HG02571 (cell line): ENCODE measurements around the gene ENAH.
"Not testable (repeated sequence)": the region's sequence is repeated elsewhere in the genome, so short reads cannot be mapped to it uniquely, and the experiment has no call there.

Source experiments
- ATAC-seq: cut with Tn5 transposase; IDR thresholded peaks from one replicate; pipeline ENCODE4 v1.9.1; 2021; ENCODE audit warnings: mild to moderate bottlenecking, moderate library complexity; ENCODE audit not compliant: unreplicated experiment

Gene ENAH

DNA sequence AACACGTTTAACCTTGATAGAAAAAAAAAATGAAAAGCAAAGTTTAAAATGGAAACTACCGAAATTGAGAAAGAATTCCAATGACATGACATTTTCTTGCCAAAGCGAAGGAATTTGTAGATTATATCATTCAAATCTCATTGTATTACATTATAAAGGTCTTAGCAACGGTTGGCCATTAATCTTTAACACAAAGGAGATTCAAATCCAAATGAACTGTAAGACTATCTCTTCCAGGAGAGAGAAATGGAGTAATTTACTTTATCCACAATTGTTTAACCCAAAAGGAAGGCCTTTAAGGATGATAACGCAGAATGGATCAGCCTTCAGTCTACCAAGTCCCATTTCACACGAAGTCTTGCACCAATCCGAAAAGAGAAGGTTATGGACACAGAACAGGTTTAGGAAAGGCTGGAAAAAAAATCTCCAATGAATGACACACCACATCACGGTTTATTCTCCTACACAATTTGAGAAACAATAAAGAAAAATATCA is 1.5 kb downstream of the ENAH start:
- ATAC-seq: no peak

DNA sequence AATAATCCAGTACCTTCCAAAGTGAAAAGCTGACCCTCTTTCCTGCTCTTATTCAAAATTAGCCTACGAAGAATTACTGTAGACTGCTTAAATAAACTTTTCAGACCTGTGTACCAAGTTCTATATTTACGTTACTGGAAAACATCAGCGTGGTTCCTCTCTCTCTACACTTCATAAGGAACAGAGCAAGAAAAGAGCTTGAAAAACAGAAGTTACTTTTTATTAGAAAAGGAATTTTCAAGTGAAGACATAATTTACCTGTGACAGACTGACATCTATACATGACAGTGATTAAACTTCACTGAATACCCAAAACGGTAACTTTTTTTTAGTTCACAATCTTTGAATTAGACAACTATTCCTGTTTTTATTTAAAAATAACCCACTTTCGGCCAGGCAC is 2.7 kb downstream of the ENAH start:
- no peak for ATAC-seq

DNA sequence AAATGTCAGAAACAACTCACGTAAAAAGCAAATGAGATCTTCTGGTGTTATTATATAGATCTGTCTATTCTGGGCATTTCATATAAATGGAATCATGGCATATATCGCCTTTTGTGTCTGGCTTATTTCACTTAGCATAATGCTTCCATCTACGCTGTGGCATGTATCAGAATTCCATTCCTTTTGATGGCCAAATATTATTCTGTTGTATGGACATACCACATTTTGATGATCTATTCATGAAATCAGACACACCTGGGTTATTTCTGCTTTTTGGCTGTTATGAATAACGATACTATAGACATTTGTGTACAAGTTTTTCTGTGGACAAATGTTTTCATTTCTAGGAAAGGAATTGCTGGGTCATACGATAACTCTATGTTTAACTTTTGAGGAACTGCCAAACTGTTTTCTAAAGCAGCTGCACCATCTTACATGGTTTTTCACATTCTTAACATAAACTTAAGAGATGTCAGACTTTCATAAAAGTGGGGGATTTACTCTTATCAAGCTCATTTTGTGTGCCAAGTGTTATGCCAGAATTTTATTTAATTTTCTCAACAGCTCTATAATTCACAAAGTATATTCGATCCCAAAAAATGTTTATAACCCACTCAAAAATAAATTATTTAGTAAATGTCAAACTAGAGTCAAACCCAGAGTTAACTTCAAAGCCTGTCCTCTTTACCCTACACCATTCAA is 7.6 kb downstream of the ENAH start:
- no peak for ATAC-seq

DNA sequence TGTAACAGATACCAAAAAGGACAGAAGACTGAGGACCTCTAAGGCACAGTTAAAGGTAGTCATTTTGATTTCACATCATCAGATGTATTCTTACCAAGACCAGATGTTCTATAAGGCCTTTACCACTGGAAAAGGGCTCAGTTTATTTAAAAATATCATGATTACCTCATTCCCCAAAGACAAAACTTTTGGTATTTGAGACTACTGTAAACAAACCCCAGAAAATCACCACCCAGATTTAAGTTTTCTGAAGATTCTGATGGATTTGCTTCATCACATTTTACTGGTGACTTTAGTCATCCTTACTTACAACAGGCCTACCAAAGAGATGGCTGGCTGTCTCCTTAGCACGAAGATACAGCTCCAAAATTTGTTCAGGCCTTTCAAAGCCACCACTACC is 8.3 kb downstream of the ENAH start:
- ATAC-seq: no peak

DNA sequence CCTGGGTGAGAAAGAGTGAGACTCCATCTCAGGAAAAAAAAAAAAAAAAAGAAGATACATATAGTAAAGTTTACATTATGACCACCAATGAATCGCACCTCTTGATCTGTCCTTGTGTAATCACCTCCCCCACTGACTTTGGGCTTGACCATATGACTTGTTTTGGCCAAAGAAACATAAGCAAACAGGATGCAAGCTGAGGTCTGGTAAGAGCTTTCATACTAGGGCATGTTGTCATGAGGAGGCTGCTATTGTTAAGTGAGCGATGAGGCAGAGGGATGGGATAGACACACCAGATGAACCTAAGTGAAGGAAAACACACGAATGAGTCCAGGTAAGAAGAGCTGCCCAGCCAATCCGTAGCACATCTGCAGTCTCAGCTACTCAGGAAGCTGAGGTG is 10.7 kb downstream of the ENAH start:
- no peak for ATAC-seq

DNA sequence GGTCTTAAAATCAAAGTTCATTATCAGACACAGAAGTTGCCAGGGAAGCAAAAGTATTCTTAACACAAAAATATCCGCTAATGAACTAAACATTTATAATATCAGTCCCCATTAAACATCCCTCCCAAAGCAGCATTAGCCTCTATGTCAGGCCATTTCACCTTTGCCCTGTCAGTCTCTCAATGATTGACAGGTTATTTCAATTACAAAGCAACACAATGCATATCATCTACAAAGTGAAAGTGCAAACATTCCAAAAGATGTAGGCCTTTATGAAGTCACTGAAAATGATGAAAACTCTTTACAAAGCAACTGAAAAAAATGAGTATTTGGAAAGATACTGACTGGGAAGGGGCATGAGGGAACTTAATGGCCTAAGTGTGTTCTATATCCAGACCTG is 14.1 kb downstream of the ENAH start:
- no peak for ATAC-seq

DNA sequence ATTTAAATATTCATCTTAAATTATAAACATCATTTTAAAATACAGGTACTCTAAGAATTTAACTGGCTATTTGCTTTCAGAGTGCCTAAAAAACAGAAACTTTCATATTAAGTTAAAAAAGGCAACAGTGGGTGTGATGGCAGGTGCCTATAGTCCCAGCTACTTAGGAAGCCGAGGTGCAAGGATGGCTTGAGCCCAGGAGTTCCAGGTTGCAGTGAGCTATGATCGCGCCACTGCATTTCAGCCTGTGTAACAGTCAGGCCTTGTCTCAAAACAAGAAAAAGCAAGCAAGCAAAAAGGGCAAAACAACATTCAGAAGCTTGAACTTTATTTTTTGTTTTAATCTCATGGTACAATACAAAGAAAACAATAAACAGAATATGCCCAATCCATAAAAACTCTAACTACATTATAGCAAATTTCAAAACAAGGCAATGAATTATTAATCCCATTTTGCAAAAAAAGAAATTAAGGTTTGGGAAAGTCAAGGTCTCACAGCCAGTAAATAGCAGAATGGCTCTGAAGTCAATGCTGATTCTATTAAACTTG is 15.2 kb downstream of the ENAH start:
- ATAC-seq: no peak

DNA sequence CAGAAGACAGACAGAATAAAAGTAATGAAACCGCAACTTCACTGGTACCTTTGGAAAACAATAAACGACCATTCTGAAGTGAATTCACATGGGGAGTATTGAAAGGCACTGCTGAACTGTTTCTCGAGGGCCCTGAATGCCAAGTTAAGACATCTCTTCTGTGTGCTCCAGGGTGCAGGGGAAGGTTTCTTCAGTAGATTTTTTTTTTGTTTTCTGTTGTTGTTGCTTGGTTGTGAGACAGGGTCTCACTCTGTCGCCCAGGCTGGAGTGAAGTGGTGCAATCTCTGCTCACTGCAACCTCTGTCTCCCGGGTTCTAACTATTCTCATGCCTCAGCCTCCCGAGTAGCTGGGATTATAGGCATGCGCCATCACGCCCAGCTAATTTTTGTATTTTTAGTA is 15.9 kb downstream of the ENAH start:
- not testable (repeated sequence) for ATAC-seq

DNA sequence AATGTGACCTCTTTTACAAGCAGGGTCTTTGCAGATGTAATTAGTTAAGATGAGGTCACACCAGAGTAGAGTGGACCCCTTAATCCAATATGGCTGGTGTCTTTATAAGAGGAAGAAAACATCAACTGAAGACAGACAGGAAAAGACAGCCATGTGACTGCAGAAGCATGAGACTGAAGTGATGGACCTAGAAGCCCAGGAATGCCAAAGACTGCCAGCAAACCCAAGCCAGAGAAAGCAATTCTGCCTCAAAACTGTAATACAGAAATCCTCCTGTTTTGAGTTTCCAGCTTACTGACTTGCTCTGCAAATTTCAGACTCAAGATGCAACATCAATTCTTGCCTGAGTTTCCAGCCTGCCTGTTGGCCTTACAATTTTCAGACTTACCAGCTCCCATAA is 17.3 kb downstream of the ENAH start:
- ATAC-seq: no peak

DNA sequence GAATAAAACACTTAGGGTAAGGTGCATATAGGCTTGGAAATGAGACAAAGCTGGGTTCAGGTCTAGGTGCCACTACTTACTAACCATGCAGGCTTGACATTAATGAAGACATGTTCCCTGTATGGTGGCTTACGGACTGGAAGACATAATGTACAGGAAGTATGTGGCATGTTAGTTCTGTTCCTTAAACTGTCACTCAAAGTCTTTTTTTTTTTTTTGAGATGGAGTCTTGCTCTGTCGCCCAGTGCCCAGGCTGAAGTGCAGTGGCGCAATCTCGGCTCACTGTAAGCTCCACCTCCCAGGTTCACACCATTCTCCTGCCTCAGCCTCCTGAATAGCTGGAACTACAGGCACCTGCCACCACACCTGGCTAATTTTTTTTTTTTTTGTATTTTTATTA is 20.1 kb downstream of the ENAH start:
- not testable (repeated sequence) for ATAC-seq

DNA sequence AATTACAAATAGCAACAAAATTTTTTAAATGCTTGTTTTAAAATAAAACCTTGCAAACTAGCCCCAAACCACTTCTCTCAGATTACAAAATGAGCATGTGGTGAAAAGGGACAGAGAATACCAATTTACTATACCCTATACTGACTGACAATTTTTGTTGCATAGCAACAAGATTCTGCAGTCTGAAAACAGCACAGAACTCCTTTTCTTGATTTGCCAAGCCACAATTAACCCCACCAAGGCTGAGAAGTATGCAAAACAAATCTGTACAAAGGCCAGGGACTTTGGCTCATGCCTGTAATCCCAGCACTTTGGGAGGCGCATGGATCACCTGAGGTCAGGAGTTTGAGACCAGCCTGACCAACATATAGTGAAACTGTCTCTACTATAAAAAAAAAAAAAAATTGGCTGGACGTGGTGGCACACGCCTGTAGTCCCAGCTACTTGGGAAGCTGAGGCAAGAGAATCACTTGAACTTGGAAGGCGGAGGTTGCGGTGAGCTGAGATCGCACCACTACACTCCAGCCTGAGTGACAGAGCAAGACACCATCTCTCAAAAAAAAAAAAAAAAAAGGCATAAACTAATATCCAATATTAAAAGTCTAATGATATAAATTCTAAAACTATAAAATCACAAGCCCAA is 21.8 kb downstream of the ENAH start:
- no peak for ATAC-seq

DNA sequence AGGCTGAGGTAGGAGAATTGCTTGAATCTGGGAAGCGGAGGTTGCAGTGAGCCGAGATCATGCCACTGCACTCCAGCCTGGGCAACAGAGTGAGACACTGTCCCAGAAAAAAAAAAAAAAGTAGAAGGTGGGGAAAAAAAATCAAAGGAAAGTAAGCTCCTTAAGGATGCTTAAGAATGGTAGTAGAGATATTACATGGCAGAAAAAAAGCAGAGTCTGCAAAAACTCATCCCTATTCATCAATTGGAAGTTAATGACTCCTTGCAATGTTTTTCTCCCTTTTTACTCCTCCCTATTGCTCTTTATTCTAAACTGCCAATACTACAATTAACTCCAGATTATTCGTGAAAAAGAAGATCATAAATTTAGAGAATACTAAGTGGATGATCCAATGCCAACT is 23.4 kb downstream of the ENAH start:
- no peak for ATAC-seq

DNA sequence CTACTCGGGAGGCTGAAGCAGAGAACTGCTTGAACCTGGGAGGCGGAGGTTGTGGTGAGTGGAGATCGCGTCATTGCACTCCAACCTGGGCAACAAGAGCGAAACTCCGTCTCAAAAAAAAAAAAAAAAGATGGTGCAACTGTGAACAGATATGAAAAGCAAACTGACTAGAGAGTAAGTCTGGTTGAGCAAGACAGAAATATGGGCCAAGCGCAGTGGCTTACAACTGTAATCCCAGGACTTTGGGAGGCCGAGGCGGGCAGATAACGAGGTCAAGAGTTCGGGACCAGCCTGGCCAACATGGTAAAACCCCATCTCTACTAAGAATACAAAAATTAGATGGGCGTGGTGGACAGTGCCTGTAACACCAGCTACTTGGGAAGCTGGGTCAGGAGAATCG is 24.1 kb downstream of the ENAH start:
- ATAC-seq: not testable (repeated sequence)

DNA sequence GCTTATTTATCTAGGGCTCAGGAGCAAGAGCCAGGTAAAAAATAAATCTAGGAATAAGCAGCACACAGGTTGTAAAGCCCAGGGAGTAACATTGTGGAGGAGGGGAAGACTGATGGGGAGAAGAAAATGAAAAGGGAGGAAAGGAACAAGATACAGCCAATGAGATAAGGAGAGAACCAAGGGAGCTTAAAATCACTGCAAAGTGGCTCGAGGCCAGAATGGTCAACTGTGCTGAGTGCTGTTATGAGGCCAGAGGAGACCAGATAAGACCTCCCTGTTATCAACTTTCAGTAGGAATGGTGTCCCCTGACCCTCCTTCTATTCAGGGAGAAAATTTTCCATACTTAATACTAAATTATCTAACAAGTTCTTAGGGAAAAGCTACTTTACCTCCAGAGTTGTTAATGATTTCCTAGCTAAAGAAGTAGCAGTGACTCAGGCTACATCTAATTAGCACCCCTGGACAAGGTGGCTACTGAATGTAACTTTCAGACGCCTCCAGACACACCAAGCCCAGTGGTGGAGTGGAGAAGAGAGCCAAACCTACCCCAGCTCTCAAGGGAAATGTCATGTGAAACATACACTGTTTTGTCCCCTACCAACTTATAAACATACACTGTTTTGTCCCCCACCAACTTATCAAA is 25.5 kb downstream of the ENAH start:
- ATAC-seq: no peak

DNA sequence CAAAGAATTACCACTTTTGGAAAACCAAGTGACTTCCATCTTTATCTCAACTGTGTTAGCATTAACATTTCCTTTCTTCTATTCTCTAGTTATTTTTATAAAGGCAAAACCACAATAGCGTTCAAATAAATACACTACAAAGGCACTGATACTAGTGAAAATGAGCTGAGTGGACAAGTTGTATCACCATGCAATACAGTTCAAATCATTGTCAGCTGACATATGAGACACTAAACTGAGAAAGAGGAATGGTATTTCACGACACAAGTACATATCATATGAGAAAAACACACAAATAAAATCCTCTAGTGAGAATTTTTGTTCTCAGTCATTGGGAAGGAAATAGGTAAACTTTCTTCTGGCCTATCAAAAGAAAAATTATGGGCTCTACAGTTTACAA is 26.2 kb downstream of the ENAH start:
- no peak for ATAC-seq

DNA sequence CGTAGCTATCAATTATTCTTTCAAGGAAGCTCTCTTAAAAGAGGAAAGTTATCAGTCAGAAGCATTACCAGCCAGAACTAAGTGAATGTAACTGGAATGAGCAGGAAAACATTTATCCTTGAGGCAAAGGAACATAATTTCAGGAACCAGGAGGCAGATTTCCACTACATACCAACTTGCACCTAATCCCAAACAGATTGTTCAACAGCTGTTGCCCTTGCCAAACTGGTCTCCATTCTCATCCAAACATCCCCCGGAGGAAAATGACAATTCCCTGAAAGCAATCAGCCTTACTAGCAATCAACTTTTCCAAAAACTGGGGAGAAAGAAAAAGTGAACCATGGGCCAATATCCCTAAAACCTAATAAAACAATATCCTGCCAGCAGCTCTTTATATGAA is 35.0 kb downstream of the ENAH start:
- ATAC-seq: no peak

DNA sequence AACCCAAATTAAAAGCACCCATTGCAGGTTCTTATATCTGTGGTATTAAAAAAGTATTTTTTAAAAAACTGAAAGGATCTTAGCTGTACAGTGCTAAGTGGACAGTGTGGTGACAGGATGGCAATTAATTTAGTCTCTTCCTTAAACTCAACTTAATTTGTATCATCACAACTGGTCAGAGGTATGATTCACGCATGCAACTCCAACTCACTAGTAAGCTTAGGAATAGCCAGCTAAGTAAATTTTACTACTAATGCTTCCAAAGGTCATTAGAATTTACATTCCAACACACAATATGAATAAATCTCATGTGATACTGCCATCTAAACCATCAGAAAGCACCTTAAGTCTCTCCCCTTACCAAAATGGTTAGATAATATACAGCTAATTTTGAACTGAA is 35.4 kb downstream of the ENAH start:
- ATAC-seq: no peak

DNA sequence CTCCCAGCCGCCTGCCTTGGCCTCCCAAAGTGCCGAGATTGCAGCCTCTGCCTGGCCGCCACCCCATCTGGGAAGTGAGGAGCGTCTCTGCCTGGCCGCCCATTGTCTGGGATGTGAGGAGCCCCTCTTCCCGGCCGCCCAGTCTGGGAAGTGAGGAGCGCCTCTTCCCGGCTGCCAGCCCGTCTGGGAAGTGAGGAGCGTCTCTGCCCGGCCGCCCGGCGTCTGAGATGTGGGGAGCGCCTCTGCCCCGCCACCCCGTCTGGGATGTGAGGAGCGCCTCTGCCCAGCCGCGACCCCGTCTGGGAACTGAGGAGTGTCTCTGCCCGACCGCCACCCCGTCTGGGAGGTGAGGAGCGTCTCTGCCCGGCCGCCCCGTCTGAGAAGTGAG is 37.5 kb downstream of the ENAH start:
- not testable (repeated sequence) for ATAC-seq

DNA sequence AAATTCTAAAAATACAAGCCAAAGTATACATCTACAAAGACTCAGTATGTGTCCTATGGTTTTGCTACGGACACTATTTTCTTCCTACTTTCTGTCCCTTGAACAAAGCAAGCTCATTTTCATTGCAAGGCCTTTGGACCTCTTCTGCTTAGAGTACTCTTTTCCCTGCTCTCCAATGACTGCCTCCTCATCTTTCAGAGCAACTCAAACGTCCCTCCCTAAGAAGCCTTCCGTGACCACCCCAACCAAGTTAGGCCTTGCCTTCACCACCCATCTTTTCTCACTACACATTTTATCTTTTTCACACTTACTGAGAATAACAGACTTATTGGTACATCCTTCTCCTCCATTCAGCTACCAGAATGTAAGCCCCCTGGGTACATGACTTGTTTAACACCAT is 39.9 kb downstream of the ENAH start:
- ATAC-seq: no peak

DNA sequence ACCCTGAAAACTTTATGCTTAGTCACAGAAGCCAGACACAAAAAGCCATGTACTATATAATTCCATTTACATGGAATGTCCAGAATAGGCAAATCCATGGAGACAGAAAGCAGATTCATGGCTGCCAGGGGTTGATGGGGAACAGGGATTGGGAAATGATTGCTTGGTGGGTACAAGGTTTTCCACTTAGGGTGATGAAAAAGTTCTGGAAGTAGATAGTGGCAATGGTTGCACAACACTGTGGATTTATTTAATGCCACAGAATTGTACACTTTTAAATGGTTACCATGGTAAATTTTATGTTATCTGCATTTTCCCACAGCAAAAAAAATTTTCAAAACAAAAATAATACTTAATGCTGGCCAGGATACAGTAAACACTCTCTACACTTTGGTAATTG is 40.6 kb downstream of the ENAH start:
- no peak for ATAC-seq

DNA sequence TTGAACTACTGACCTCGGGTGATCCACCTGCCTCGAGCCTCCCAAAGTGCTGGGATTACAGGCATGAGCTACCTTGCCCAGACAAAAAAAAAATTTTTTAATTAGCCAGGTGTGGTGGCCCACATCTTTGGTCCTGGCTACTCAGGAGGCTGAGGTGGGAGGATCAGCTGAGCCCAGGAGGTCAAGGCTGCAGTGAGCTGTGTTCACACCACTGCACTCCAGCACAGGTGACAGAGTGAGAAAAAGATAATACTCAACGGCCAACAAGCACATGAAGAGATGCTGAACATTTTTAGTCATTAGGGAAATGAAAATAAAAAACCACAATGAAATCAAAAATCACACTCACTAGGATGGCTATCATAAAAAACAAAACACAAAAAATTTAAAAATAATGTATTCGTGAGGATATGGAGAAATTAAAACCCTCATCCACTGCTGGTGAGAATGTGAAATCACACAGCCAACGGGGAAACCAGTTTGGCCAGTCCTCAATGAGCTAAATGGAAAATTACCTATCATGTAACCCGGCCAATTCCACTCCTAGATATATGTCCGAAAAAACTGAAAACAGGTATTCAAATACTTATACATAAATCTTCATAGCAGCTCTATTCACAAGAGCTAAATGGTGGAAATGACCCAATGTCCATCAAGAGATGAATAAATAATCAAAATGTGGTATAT is 41.2 kb downstream of the ENAH start:
- no peak for ATAC-seq
